HG03460 (cell line): Measurements from ENCODE around the gene WDFY1.

Source experiments
- ATAC-seq: cut with Tn5 transposase; IDR thresholded peaks from one replicate; pipeline ENCODE4 v1.9.1; 2021; ENCODE audit not compliant: unreplicated experiment

Gene WDFY1

DNA sequence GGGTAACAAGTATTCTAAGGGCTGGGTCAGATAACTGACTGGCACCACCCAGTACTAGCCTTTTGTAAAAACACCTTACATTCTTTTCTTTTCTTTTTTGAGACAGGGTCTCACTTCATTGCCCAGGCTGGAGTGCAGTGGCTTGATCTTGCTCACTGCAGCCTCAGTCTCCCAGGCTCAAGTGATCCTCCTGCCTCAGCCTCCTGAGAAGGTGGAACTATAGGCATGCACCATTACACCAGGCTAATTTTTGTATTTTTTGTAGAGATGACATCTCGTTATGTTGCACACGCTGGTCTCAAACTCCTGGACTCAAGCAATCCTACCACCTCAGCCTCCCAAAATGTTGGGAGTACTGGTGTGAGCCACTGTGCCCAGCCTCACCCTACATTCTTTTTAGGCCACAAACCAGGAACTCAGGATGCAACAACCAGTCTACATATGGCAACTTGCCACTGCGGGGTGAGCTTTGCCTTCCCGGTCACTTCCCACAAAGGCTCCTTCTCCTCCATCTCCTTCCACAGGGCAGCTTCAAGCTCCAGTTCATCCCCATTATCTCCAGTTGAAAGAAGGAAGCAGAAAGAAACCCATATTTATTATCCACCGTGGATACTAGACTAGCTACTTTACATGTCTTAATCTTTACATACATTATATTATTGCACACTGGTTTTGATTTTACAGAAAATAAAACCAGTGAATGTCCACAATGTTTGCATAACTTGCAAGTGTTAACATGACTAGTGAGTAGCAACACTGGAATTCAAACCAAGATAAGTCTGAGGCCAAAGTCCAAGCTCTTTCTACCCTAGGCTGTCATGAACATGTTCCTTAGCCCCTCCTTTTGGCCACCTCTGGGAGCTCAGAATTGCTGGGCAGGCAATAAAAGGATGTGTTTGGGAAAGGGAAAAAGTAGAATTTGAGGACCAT, 84.1 kb downstream of the WDFY1 start:
- no peak for ATAC-seq

DNA sequence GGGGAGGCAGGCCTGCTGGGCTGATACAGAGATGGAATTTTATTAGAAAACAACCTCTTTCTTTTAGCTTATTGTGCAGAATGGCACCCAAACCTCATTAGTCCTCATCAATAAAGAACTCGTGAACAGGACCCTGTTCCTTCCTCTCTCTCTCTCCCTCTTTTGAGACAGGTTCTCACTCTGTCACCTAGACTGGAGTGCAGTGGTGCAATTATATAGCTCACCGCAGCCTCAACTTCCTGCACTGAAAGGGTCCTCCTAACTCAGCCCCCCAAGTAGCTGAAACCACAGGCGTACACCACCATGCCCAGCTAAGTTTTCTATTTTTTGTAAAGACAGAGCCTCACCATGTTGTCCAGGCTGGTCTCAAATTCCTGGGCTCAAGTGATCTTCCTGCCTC, 86.1 kb downstream of the WDFY1 start:
- no peak for ATAC-seq

GRCh38 chr2:223856584-223856983, 88.6 kb downstream of the WDFY1 start:
- ATAC-seq = no peak

DNA sequence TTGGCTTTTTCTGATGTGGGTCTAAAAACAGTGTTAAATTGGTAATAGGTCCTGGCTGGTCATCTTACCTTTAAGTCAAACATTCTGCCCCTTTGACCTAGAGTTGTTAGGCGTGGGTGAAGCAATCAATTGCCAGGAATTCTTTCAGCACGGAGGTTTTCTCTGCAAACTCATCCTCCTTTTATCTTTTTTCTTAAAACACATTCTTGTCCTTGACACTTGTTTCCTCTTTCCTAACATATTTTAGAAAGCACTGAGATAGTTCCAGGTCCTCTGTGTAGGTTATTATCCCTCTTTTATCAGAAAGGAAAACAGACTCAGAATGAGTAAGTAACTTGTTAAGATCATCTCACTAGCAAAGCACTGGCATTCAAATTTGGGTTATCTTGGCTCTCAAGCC, 89.1 kb downstream of the WDFY1 start:
- no peak for ATAC-seq

DNA sequence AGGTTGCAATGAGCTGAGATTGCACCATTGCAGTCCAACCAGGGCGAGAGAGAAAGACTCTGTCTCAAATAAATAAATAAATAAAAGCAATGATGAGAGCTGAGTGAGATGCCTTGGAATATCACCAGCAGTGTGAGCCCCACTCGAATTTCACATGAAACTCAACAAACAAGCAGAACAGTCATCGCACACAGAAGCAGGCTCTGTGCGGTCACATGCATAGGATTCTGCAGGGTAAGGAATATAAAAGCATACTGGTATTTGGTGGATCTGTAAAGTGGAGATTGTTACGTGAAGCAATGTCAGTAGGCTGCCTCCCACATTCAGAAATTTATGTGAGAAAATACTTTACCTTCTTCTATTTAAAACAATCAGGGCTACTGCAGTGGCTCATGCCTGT, 89.7 kb downstream of the WDFY1 start:
- ATAC-seq = no peak

GRCh38 chr2:223854741-223855140, 90.4 kb downstream of the WDFY1 start:
- ATAC-seq = peak; percentile 59

GRCh38 chr2:223853425-223853837, 91.7 kb downstream of the WDFY1 start:
- no peak for ATAC-seq

- no peak for ATAC-seq
Observed at GRCh38 chr2:223852281-223852795, 92.8 kb downstream of the WDFY1 start.

DNA sequence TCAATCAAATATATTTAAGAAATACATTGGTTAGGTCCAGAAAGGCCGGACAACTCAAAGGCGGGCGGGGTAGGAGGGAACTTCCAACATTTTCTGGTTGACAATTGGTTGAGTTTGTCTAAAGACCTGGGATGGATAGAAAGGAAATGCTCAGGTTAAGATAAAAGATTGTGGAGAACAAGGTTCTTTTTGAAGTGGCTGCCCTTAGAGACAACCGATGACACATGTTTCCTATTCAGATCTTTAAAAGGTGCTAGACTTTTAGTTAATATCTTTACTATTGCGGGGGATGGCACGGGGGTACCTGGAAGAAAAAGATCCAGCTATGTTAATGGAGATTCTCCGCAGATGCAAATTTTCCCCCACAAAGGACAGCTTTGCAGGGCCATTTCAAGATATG, 97.7 kb downstream of the WDFY1 start:
- ATAC-seq = no peak

DNA sequence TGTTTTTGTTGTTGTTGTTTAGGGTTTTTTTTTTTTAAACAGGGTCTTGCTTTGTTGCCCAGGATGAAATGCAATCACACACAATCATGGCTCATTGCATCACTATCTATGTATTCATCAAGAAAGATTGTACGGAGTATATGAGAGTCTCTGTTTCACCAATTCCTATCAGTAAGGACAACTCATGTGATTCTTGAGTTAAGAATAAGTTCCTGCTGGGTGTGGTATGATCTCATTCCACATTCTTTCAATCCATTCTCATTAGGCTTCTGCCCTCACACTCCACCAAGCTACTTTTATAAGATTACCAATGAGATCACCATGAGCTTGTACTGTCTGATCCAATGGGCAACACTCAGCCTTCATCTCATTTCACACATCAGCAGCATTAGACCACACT, 98.6 kb downstream of the WDFY1 start:
- no peak for ATAC-seq

GRCh38 chr2:223841436-223842190, 103.5 kb downstream of the WDFY1 start:
- no peak for ATAC-seq

GRCh38 chr2:223837287-223838061, 107.7 kb downstream of the WDFY1 start, which contains the start of gene AP1S3:
Gene AP1S3 (minus strand): TSS chr2:223837582. CDS start chr2:223837450, 132 bp downstream.
- peak; percentile 67 for ATAC-seq

- ATAC-seq = peak; percentile 56
Observed at GRCh38 chr2:223835701-223836532, 109.2 kb downstream of the WDFY1 start.

DNA sequence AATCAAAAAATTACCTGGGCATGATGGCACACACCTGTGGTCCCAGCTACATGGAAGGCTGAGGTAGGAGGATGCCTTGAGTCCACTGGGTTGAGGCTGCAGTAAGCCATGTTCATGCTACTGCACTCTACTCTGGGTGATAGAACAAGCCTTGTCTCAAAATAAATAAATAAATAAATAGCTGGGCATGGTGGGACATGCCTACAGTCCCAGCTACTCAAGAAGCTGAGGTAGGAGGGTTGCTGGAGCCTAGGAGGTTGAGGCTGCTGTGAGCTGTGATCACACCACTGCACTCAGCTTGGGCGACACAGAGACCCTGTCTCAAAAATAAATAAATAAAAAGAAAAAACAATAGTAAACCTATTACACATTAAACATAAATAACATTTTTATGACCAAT, 110.7 kb downstream of the WDFY1 start:
- no peak for ATAC-seq

GRCh38 chr2:223832241-223832903, 112.8 kb downstream of the WDFY1 start:
- no peak for ATAC-seq

- ATAC-seq = no peak
Observed at GRCh38 chr2:223829128-223829527, 116.0 kb downstream of the WDFY1 start.

DNA sequence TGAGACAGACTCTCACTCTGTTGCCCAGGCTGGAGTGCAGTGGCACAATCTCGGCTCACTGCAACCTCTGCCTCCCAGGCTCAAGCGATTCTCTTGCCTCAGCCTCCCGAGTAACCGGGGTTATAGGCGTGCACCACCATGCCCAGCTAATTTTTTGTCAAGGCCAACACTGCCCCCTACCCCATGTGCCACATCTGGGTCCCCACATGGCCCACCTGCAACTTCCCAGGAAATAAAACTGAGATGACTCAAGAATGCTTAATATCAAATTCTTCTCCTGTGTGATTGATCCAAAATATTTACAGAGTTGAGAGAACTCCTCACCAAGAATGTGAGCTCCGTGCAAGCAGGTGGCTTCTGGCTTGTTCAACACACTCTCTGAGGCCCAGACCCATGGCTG, 116.8 kb downstream of the WDFY1 start:
- ATAC-seq = no peak

- ATAC-seq = no peak
Observed at GRCh38 chr2:223826995-223827394, 118.1 kb downstream of the WDFY1 start.
